NCI-H1048 (cell line): Measurements from ENCODE around the gene SPRING1.
A peak's percentile ranks its signal among the peaks of the same experiment; 100 is the strongest.

Source experiments
- DNase-seq: peaks from one replicate; lab custom pipeline; 2025; lab: John Stamatoyannopoulos, UW

SPRING1 gene

DNA sequence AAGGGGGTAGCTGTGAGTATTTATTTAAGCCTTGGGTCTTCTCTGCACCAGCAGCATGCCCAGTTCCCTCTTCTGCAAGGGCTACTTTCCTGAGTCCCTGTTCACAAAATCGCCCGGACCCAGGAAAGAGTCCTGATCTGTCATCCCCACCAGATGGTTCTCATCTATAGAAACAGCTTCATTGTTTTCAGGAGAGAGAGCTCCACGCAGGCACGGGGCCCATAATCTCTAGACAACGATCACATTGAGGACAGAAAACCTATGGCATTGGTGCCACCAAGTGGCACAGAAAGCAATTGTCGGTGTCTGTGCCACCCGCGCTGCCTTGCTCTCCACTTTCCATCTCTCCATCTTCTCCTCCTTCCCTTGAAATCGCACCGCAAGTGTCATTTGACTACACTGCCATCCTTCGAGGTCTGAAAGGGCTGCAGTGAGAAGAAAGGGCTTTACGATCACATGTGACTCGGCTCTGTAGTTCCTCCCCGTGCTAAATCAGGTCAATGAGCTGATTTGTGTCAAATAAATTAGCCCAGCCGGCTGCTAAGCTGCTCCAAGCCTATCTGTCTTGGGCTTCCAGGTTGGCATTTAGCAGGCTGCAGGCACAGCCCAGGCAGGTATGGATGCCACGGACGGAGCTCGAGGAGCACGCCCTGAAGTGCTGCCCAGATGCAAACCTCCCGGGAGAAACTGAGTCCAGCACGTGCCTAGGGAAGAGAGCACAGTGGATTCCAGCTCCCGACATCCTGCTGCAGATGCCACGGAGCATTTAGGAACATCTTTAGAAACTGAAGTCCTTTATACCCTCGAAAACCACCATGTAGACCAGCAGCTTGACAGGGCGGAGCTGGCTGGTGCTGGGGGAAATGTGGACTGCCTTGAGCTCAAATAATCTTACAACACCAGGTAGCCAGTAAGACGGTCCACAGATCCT, 28.8 kb downstream of the SPRING1 start:
- DNase-seq = peak; percentile 21

DNA sequence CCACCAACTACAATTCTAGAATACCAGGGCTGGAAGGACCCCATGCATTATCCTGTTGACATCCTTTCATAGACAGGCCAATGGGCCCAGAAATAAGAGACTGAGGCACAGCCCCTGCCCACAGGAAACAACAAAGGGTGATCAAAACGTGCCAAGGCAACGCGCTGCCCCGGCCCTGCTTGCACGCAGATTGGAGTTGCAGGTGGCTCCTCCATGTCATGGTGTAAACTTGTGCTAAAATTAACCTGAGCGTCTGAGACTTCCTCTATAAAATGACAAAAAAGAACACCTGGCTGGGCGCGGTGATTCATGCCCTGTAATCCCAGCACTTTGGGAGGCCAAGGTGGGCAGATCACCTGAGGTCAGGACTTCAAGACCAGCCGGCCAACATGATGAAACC, 30.1 kb downstream of the SPRING1 start:
- DNase-seq = no peak

DNA sequence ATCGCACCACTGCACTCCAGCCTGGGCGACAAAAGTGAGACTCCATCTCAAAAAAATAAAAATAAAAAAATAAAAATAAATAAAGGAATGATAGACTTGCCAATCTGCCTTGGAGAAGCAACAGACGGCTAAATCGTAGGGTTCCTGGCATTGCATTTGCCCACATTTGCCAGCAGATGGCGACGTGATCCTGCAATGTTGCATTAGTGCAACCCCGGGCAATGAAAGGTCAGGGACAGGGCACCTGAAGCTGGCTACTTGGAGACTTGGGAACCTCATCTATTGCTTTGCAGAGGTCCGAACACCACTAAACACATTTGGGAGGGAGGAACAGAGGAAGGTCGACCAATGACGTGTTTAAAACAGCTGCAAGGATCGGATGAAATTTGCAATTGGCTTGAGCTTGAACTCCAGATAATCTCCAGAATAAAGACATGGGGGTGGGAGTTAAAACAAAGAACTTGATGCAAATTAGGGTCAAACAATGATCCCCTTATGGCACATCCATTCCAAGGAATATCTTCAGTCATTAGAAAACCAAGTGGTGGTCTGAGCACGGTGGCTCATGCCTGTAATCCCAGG, 34.6 kb downstream of the SPRING1 start:
- DNase-seq = peak; percentile 12

DNA sequence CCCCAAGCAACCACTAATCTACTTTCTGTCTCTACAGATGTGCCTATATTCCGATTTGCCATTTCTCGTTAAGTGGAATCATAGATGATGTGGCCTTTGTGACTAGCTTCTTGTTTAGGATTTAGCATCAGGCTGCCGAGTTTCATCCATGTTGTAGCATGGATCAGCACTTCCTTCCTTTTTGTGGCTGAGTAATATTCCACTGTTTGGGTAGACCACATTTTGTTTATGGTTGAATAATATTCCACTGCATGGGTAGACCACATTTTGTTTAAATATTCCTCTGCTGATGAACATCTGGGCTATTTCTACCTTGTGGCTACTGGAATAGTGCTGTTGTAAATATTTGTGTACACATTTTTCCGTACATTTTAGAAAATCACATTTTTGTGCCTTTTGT, 36.4 kb downstream of the SPRING1 start:
- no peak for DNase-seq

DNA sequence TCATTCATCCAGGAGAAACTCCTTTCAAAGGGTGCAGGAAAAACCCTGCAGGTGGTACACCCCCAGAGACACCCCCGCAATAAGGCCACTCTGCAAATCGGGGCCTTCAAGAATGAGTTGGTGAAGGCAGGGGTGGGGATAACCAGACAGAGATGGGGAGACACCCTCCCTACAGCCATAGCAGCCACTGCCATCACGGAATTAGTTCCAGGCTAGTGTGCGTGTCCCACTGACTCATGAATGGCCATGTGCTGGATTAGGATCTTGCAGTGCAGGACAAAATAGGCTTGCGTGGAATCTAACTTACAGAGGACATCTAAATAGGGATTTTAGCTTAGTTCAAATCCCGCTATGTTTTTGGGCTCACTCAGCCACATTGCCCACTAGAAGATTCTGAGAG, 37.8 kb downstream of the SPRING1 start:
- no peak for DNase-seq

DNA sequence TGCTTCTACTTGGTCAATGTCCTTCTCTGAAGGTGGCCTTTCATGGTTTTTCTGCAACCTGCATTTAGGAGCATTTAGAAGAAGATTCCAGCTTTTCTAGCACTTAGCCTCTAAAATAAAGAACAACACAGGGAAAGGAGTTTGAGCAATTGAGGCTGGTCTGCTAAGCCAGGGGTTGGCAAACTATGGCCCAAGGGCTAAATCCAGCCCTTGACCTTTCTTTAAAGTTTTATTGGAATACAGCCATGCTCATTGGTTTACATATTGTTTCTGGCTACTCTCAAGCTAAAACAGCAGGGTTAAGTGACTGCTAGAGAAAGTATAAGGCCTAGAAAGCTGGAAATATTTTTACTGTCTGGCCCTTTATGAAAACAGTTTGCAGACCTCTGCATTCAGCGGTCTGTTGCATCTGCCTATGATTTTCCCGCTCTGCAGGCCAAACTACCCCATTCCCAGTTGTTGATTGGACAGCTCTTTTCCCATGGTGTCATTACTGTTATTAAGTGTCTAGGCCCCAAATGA, 39.3 kb downstream of the SPRING1 start:
- DNase-seq = no peak

DNA sequence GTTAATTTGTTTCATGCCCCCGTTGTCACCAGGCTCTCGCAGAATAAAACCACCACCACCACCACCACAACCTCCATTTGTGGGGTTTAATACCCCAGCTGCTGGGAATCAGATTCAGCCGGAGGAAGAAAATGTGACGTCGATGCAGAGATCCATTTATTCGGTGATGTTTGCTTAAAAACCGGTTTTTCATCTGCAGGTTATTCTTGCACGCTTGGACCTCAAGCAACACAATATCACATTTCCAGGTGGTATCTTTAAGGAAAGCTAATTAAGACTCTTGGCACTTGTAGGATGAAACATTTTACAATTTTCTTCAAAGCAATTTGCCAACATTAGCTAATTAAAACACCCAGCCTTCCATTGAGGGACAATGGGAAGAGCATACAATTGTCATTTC, 39.8 kb downstream of the SPRING1 start:
- no peak for DNase-seq

DNA sequence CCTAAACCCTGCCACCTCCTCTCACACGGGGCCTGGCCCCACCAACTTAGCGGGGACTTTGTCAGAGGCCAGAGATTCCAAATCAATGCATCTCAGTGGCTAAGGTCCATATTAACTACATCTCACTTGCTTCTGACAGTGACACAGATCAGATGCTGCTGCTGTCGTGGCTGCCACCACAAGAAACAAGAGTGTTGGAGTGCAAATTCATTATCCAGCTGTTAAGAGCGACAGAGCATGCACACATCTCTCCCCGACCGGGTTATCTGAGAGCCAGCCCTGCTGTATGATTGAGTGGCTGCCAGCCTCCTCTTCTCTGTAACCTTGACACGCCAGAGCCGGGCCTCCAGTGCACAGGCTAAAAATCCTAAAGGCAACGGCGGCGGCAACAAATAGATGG, 40.2 kb downstream of the SPRING1 start:
- no peak for DNase-seq

DNA sequence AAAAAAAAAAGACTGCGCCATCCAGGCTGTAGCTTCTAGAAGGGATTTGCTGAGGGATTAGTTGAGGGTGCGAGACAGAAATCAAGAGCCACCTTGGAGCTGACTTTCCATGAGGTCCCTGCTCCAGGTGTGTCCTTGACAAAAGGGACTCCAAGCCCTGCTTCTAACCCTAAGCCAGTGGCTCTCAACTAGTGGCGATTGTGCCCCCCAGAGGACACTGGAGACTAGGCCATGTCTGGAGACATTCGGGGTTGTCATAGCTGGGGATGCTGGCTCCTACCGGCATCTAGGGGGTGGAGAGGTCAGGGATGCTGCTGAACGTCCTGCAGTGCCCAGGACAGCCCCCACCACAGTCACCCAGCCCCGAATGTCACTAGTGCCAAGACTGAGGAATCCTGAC, 40.6 kb downstream of the SPRING1 start:
- no peak for DNase-seq

DNA sequence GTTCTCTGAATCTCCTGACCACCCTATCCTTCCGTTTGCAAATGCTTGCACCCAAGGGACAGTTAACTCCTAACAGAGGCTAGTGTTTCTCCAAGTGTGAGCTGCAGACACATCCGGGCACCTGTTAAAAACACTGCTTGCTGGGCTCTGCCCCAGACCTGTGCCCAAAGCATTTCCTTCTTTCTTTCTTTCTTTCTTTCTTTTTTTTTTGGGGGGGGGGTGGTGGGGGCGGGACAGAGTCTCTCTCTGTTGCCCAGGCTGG, 42.5 kb downstream of the SPRING1 start:
- no peak for DNase-seq

DNA sequence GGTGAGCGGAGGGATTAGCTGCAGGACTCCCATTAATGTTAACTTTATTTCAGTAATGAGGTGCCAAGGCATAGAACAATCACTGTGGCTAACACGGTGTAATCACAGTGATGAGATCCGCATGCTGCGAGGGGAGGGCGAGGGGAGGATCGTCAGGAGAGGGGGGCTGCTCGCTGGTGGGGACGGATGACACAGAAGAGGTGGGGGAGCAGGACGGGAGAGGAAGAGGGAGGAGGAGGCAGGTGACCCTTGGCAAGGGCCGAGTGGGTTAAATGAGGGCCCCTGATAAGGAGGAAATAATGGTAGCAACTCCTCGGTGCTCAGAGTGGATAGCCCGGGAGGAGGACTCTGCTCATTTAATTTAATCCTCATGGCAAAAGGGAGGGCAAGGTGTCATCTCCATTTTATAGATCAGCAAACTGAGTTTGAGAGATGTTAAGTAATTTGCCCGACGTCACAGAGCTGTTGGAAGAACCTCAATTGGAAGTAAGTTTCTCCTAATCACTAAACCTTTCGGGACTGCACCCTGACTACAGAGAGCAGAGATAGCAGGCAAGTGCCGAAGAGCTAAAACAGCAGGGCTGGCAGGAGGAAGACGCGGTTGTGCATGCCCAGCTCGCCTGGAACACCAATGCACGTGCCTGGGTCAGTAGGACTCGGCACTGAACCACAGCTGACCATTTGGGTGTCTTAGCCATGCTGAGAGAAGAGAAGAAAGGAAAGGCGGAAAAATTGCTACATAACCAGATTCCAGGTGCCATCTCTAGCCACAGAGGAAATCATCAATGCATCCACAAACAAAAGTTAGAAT, 43.0 kb downstream of the SPRING1 start:
- DNase-seq = no peak

DNA sequence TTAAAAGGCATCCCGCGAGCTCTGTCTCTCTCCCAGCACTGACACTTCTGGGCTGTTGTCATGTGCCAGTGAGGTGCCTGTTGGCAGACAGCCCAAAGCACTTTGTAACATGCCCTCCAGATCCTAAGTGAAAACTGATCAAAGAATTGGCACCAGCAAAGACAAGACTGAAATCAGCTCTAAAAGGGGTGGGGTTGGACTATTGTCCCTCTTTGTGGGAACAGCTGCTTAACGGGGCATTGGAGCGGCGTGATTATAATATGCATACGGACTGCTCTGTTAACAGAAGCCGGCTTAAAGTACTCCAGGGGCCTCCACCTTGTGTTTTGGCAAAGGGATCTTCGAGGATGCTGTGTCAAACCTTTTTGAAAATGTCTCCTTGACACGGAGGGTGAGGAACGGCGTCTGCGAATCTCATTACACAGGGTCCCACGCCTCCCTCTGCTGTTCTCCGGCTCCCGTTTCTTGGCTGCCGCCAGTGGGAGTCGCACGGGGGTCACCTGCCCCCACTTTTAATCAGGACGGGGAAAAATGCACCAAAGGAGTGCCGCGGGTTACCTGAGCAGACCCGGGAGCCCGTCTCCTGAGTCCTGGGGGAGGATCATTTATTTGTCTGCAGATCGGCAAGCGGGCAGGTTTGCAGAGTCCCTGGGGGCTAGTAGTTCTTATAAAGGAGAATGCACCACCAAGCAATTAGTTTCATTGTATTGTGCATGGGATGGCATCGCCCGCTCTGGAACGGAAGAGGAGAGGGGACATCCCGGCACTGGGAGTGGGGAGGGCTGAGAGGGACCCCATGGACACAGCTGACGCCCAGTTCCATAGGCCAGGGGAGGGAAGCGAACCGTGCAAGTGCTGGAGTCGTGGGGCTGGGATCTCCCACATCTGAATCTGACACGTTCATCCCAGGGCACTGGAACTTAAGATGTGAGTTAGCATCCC, 44.3 kb downstream of the SPRING1 start:
- DNase-seq = no peak

DNA sequence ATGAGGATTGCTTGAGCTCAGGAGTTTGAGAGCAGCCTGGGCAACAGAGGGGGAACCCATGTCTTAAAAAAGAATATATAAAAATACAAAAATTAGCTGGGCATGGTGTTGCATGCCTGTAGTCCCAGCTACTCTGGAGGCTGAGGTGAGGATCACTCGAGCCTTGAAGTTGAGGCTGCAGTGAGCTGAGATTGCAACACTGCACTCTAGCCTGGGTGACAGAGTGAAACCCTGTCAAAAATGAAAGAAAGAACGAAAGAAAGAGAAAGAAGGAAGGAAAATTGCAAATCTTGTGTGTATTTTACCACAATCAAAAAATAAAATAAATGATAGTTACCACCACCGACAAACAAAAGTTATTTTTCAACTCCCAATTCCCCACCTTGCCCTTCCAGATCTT, 45.3 kb downstream of the SPRING1 start:
- no peak for DNase-seq

DNA sequence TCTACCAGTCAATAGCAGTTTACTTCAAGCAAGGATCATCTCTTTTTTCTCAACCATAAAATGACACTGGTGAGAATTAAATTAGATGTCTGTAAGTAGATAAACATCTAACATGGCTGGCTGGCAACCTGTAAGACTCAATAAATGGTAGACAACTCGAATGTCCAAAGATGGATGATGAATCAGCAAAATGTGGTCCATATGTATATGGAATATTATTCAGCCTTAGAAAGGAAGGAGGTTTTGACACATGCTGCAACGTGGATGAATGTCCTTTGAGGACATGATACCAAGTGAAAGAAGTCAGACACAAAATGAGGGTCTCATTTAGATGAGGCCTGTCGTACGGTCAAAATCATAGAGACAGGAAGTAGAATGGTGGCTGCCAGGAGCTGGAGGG, 46.2 kb downstream of the SPRING1 start:
- DNase-seq = no peak

DNA sequence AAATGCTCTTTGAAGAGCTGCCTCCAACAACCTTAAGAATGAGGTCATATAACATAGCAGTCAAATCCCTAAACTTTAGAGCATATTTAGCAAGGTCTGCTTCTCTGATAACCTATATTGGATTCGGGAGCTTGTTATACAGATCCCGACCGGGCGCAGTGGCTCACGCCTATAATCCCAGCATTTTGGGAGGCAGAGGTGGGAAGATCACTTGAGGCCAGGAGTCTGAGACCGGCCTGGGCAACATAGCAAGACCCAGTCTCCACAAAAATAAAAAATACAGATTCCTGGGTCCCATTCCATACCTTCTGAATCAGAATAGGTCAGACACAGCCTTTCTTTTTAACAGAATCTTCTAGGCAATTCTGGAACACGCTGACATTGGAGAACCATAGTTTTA, 46.7 kb downstream of the SPRING1 start:
- DNase-seq = no peak

DNA sequence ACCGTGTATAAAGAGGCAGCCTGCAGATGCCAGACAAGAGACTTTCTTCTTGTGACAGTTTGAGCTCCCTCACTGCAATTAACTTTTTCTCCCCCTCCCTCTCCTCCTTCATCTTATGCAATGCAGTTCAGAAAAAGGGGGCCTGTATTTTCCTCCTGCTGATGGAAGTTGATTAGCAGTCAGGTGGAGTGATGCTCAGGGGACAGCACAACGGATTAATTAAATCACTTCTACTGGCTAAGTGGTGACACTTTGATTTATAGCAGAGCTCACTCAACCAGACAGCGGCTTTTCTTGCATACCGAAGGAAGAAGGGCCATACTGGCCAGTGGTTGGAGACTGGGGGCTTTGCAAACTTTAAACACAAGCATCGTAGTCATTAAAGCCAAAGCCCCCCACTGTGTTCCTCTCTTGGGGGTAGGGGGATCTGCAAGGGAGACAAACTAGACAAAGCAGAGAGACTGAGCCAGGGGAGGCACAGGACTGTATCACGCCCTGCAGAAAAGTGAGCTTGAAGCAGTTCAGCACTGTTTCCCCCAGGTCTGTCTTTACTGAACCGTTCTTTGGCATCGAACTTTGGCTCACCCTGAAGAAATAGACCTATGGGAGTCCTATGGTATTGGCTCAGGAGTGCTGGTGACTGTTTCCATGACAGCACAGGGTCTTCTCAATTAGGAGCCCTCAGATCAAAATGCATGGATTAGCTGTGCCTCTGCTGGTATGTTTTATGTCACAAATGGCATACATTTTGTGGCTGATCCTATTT, 47.7 kb downstream of the SPRING1 start:
- DNase-seq = no peak

DNA sequence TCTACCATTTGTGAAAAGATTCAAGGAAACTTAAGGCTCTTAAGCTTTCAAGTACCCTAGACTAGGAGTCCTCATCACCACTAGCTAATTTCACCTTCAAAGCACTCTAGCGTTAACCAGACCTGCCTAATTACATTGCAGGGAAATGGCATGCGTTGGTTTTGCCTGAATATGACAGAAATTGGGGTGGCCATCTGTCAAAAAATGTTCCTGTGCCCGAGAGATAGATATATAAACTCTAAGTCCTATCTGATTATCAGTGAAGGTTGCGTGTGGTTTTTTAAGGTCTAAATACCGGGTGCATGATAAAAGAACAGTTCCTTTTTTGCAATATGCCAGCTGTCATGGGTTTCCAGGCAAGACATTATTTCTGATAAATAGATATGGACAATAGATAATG, 48.3 kb downstream of the SPRING1 start:
- DNase-seq = no peak
